Measurements from ENCODE around the gene AEBP2.

DNA sequence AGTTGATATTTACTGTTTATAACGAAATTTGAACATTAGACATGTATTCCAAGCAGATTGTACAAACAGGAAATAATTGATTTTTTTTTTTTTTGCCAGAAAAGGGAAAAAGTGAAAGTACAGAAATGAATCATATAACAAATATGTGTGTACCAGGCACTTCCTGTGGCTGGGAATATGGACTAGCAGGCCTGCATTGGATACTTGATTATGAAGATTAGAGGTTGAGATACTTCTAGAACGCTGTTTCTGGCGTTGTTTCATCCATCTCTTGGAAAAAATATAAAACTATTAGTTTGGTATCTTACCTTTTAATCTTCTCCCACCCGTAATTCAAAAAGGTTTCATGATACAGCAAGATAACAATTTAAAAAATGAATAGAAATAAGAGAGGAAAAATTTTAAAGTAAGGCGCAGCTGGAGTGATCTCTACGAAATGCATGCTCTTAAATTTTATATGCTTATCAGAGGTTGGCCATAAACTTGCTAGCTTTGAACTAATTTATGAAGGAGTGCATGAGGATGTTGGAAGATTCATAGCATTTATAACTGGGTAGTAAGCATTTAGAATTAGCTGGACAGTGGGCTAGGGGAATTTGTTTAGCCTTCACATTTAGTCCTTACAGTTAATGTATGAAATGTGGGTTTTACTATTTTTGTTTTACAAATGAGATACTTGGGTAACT is 90.8 kb downstream of the AEBP2 start:
- TF ChIP-seq POLR2A (IDR thresholded peaks at IDR 0.05; ENCODE audit: low read depth, low read length) (no peak), POLR2AphosphoS5 (IDR thresholded peaks at IDR 0.05; ENCODE audit: low read depth, low read length) (no peak), POU2F2 (IDR thresholded peaks at IDR 0.05; ENCODE audit: low read depth, low read length) (no peak)
